ENCODE measurements around the gene TEX14.
"Not testable (repeated sequence)": the region's sequence is repeated elsewhere in the genome, so short reads cannot be mapped to it uniquely, and the experiment has no call there.

Gene TEX14

GRCh38 chr17:58555109-58555508, 136.7 kb downstream of the TEX14 start:
- not testable (repeated sequence) for DNase-seq

DNA sequence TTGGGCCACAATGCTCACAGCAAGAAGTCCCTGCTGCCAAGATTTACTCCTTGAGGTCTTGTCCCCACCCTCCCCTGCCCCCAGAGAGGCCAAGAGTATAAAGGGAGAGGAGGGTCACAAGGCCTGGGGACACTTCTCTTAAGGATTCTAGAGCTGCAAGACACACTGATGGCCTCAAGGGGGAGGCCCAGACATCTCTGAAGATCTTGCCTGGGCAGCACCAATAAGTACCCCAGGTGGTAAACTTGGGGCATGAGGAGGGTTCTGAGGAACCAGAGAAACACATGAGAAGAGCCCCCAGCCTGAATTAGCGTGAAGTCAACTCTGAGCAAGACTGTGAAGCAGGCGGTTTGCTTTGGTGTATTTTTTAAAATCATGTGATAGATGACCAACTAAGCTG, 150.6 kb downstream of the TEX14 start:
- no peak for DNase-seq

- DNase-seq: no peak
These were observed 152.1 kb downstream of the TEX14 start for GRCh38 chr17:58539698-58540097.

DNA sequence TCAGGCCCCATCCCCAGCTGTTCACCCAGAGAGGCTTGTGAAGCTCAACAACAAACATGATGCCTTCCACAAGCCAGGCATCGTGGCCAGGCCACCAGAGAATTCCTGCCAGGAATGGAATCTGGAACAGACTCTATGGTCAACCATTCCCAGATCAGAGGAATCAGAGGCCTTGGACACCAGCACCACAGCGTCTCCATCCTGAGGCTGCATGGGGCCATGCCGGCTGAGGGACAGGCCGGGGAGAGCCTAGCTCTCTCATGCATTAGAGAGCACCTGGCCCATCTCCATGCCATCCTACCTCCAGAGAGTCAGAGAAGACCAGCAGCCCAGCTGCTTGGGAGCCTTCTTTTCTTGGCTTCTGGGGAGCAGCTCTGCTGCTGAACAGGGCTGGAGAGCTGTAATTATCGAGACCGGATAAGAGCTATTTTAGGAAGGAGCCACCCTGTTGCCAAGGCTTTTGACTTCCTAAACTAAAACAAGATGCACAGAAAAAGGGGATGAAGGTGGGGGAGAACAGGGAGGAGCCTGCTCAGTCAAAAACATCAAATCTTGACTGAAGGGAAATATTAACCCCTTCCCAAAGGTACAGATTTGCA, 152.9 kb downstream of the TEX14 start:
- no peak for DNase-seq

GRCh38 chr17:58537266-58537665, 154.6 kb downstream of the TEX14 start:
- no peak for DNase-seq

DNA sequence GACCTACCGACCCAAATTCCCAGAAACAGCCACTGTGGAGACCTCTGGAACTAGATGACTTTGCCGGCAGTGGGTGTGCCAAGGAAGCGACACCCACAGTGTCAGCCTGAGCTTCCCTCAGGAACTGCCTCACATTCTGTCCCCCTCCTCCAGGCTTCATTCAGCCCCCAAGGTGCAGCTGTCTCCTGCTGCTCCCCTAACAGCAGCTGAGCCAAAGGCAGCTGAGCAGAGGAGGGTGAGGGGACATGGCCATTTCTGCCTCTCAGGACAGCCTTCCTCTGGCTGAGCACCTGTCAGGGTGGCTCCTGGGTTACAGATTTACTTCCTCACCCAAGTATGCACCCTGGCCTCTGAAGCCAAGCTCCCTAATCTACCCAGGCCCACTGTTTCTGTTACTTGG, 155.3 kb downstream of the TEX14 start:
- no peak for DNase-seq

DNA sequence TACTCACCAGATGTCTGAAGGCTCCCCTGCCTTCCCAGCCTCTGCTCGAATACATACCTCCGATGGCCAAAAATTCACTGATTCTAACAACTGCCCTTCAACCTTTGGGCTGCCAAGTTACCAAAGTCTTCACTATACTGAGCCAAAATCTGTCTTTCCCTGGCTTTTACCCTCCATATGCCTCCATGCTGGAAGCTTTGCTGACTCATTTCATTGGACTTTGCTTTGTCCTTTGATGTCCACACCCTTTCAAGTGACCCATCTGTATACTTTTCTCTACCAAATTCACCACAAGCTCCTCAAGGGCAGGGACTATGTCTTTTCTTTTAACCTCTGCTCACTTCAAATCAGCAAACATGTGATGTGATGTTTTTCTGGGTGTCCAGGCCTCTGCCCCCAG, 156.4 kb downstream of the TEX14 start:
- DNase-seq: no peak

DNA sequence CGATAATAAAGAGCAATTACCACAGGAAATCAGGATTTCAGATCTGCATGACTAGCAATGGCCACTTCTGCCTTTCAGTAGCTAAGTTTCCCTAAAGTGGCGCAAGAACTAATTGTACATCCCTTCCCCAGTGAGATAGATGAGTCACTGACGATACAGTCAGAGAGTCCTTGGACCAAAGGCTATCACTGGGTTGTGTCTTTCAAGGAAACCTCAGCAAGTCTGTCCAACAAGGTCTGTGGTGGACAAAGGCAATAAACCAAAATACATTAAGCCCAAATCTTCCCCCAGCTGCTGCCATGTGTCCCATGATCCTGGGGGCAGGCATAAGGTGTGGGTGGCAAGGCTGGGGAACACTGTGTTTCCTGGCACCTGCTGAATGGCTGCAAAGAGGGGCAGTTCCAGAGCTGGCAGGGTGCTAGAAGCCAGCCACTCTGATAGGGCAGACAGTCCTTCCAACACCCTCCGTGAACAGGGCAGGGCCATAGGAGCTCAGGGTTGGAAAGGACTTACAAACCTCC, 156.9 kb downstream of the TEX14 start:
- DNase-seq: no peak

- DNase-seq: no peak
These were observed 157.5 kb downstream of the TEX14 start for GRCh38 chr17:58534331-58534730.

GRCh38 chr17:58533616-58534188, 158.1 kb downstream of the TEX14 start:
- no peak for DNase-seq

GRCh38 chr17:58532555-58532951, 159.3 kb downstream of the TEX14 start:
- no peak for DNase-seq

DNA sequence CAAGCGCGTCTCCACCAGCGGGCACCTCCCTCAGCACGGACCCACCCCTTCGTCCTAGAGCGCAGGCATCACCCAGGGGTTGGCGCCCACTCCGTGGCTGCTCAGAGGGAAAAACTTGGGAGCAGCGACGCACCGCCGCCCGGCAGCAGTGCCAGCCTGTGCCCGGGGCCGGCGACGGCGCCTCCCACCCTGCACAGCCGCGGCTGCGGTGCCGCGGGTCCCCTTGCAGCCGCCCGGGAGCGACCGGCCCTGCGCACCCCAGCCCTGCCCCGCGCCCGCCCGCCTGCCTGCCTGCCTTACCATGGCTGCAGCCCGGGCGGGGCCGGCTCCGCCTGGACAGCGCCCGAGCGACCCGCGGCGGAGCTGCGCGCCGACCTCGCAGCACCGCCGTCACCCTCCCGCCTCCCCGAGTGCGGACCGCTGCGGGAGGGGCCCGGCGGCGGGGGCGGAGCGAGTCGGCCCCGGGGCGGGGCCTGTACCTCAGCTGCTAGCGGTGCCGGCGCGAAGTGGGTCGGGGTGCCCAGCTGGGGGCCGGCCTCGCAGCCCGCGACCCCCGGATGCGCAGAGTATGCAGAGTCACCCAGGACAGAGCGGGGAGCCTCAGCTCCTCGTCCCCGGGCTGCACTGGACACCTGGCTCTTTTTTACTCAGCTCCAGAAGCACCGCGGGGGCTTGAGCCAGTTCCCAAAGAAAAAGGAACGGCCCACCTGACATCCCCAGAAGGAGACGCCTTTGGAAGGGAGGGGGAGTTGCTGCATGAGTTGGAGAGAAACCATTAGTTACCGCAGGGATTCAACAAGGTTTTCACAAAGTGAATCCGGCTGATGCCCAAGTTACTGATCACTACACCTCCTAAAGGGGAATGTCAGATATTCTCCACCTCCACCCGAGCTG, 159.9 kb downstream of the TEX14 start:
- no peak for DNase-seq

GRCh38 chr17:58531122-58531521, 160.7 kb downstream of the TEX14 start:
- no peak for DNase-seq

DNA sequence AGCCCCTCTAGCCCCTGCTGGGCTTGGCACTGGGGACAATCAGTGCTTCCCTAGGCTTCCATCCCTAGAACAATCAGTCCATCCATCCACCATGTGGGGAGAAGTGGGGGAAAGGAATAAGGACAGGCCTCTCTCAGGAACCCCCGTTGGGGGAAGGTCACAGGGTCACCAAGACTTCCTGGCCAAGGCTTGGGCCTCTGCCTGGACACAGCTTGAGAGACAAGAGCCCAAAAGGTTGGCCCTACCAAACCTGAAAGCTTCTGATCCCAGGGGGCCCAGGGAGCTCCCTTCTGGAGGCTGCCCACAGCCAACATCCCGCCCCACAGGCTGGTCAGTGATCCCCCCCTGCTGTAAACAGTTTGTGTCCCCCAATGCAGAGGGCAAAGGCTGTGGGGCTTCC, 161.2 kb downstream of the TEX14 start:
- no peak for DNase-seq

GRCh38 chr17:58529275-58529674, 162.6 kb downstream of the TEX14 start:
- no peak for DNase-seq

DNA sequence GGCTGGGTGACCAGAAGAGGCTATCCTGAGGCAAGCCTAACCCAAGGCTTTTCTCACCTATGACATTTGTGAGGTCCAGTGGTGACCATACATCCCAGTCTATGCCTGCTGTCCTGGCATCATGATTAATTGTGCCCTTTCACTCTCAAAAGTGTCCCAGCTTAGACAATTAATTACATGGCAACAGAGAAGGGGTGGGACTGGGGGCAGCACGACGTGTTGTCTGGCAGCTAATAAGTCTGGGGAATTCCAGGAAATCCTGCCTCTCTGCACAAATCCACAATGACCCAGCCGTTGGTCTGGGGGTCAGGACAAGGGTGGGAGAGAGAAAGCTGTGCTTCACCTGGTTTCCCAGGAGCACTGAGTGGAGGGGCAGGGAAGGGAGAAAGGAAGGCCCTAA, 163.4 kb downstream of the TEX14 start:
- DNase-seq: no peak

- DNase-seq: no peak
These were observed 163.9 kb downstream of the TEX14 start for GRCh38 chr17:58527949-58528348.

- DNase-seq: no peak
These were observed 164.5 kb downstream of the TEX14 start for GRCh38 chr17:58527306-58527705.

- no peak for DNase-seq
These were observed 166.6 kb downstream of the TEX14 start for GRCh38 chr17:58525239-58525638.

- DNase-seq: no peak
These were observed 170.2 kb downstream of the TEX14 start for GRCh38 chr17:58521680-58522079.

GRCh38 chr17:58520843-58521430, 170.9 kb downstream of the TEX14 start:
- DNase-seq: no peak

DNA sequence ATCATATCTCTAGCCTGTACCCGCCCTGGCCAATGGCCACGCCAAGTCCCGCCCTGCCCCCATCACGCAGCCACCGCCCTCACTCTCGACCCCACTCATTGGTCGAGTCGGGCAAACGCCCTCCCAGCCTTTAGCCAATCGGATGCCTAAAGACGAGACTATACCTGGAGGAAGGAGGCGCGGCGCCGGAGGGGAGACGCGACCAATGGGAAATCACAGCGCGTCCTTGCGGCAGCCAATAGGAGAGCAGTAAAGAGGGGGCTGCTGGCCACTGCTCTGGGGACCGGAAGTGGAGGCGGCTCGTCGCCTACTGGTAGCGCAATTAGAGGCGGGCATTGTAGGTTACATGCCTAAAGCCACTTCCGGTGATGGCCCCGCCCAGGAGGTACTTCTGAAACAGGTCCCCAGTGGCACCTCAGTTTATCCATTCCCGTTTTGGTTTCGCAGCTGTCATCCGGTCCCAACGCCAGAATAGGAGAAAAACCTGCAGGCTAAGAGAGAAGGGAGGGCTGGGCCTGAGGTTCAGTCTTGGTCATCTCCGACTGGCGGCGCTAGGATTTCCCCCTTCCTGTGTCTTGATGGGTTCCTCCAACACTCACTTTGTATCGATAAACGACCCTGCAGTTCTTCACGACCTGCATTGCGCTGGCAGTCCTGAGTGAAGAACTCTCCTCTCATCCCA, 173.8 kb downstream of the TEX14 start:
- peak; percentile 99 for DNase-seq

GRCh38 chr17:58517378-58517927, 174.4 kb downstream of the TEX14 start:
- no peak for DNase-seq

Data from NCI-H526 treated with DMSO at 0.1 percent for 48 hours (cell line).